ENCODE measurements around the gene UNC13B. TPM values are rescaled to one million over a fixed set of nuclear protein-coding genes. Genes with fewer than 3 reads are reported as not detected.

Gene UNC13B
- total and polyA plus RNA-seq, 2 of the 13 experiments (the other 11 are each of a cell fraction or from before 2014, with no cell fraction given), result 14.0 to 18.3 TPM

DNA sequence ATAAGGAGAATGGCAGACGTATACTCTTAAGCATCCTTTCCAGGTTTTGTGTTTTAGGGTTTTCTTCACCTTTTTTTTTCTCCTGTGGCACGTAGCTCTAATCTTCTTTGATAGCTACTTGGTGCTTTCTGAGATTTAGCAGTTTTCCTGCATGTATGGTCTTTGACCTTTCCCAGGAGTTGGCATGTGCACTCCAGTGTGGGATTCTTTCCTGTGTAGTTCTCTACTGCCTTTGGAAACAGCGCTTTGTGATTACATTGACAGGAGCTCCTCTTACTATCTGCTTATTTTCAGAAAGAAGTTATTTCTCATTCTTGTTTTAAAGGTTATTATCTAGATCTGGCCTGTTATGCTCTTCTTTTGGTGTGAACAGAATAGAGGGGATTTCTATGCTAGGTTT is 65.5 kb downstream of the UNC13B start:
- no peak for DNase-seq (ENCODE audit: low spot score)
- FAIRE-seq, result no peak
- Histone ChIP-seq H3K4me2 (ENCODE audit: low read depth, low read length) (no peak overlapping the region), H3K79me2 (ENCODE audit: insufficient read depth, low read length) (no peaks in the 10 kb centered on the region), H3K27ac (ENCODE audit: extremely low read length, insufficient read depth, low read length) (no peak overlapping the region), H2AFZ (ENCODE audit: low read length) (no peak overlapping the region), H4K20me1 (ENCODE audit: insufficient read depth, low read length) (no peaks in the 10 kb centered on the region), H3K4me1 (ENCODE audit: insufficient read depth, low read length) (peaks cover 17% of the 10 kb centered on the region; the same call in 1 of the 2 replicates), H3K27me3 (ENCODE audit: control insufficient read depth in 1 of 2, insufficient read depth in 2 of 2, low read length in 2 of 2) (no peaks in the 10 kb centered on the region), H3K36me3 (replicated peaks in 1 of 2; ENCODE audit: control insufficient read depth in 1 of 2, insufficient read depth in 2 of 2, low read length in 2 of 2) (no peaks in the 10 kb centered on the region), H3K4me3 (replicated peaks in 1 of 3; ENCODE audit: insufficient read depth in 1 of 3, low read depth in 2 of 3, low read length in 3 of 3) (no peak overlapping the region), H3K9ac (ENCODE audit: insufficient read depth, low read depth, low read length) (no peak overlapping the region), H3K9me3 (ENCODE audit: low read length) (no peaks in the 10 kb centered on the region)
- BruUV-seq (replicated peaks), result no TSS peak
- intact Hi-C loops (cut with micrococcal nuclease; ENCODE audit: unreplicated experiment) (no loop called here), in situ Hi-C loops (cut with HindIII; ENCODE audit: extremely low pct_ligation_motif_present, low pct_unique_long_range_greater_than_20kb) (no loop called here)
- ATAC-seq, result peak; percentile 48; the same call in 1 of the 3 replicates
- POLR2A ChIA-PET, result interaction anchor here (1.3 kb wide), 1 partner anchor 65 kb away, joined by 3 read pairs; the partner anchor contains the start of gene UNC13B
- 61% methylated on average over 3 of the region's 3 CpGs for WGBS (ENCODE audit: low lambda C conversion rate)
- CTCF ChIA-PET (ENCODE audit: low intra/inter-chr PET ratio, low total read pairs), result no interaction called here
- TF ChIP-seq, protein P1, sequence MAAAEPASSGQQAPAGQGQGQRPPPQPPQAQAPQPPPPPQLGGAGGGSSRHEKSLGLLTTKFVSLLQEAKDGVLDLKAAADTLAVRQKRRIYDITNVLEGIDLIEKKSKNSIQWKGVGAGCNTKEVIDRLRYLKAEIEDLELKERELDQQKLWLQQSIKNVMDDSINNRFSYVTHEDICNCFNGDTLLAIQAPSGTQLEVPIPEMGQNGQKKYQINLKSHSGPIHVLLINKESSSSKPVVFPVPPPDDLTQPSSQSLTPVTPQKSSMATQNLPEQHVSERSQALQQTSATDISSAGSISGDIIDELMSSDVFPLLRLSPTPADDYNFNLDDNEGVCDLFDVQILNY (CRISPR knock-in tag; conservative IDR thresholded peaks at IDR 0.05), result no peak
- TF ChIP-seq, protein P2, sequence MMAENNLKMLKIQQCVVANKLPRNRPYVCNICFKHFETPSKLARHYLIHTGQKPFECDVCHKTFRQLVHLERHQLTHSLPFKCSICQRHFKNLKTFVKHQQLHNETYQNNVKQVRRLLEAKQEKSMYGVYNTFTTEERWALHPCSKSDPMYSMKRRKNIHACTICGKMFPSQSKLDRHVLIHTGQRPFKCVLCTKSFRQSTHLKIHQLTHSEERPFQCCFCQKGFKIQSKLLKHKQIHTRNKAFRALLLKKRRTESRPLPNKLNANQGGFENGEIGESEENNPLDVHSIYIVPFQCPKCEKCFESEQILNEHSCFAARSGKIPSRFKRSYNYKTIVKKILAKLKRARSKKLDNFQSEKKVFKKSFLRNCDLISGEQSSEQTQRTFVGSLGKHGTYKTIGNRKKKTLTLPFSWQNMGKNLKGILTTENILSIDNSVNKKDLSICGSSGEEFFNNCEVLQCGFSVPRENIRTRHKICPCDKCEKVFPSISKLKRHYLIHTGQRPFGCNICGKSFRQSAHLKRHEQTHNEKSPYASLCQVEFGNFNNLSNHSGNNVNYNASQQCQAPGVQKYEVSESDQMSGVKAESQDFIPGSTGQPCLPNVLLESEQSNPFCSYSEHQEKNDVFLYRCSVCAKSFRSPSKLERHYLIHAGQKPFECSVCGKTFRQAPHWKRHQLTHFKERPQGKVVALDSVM (CRISPR knock-in tag; IDR thresholded peaks at IDR 0.05), result no peak
- TF ChIP-seq MIER3 (CRISPR knock-in tag; IDR thresholded peaks at IDR 0.05; ENCODE audit: borderline replicate concordance) (no peak), NR2F1 (CRISPR knock-in tag; IDR thresholded peaks at IDR 0.05) (no peak), CHD4 (IDR thresholded peaks at IDR 0.05; ENCODE audit: borderline replicate concordance, low read length) (no peak), ZNF776 (CRISPR knock-in tag; IDR thresholded peaks at IDR 0.05) (no peak), CHD2 (IDR thresholded peaks at IDR 0.05; ENCODE audit: low read depth, low read length) (no peak), MED8 (CRISPR knock-in tag; IDR thresholded peaks at IDR 0.05; ENCODE audit: insufficient replicate concordance) (no peak)
- TF ChIP-seq, protein P3, sequence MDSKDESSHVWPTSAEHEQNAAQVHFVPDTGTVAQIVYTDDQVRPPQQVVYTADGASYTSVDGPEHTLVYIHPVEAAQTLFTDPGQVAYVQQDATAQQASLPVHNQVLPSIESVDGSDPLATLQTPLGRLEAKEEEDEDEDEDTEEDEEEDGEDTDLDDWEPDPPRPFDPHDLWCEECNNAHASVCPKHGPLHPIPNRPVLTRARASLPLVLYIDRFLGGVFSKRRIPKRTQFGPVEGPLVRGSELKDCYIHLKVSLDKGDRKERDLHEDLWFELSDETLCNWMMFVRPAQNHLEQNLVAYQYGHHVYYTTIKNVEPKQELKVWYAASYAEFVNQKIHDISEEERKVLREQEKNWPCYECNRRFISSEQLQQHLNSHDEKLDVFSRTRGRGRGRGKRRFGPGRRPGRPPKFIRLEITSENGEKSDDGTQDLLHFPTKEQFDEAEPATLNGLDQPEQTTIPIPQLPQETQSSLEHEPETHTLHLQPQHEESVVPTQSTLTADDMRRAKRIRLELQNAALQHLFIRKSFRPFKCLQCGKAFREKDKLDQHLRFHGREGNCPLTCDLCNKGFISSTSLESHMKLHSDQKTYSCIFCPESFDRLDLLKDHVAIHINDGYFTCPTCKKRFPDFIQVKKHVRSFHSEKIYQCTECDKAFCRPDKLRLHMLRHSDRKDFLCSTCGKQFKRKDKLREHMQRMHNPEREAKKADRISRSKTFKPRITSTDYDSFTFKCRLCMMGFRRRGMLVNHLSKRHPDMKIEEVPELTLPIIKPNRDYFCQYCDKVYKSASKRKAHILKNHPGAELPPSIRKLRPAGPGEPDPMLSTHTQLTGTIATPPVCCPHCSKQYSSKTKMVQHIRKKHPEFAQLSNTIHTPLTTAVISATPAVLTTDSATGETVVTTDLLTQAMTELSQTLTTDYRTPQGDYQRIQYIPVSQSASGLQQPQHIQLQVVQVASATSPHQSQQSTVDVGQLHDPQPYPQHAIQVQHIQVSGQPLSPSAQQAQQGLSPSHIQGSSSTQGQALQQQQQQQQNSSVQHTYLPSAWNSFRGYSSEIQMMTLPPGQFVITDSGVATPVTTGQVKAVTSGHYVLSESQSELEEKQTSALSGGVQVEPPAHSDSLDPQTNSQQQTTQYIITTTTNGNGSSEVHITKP (CRISPR knock-in tag; IDR thresholded peaks at IDR 0.05; ENCODE audit: low read depth), result no peak
- TF ChIP-seq, protein P4, sequence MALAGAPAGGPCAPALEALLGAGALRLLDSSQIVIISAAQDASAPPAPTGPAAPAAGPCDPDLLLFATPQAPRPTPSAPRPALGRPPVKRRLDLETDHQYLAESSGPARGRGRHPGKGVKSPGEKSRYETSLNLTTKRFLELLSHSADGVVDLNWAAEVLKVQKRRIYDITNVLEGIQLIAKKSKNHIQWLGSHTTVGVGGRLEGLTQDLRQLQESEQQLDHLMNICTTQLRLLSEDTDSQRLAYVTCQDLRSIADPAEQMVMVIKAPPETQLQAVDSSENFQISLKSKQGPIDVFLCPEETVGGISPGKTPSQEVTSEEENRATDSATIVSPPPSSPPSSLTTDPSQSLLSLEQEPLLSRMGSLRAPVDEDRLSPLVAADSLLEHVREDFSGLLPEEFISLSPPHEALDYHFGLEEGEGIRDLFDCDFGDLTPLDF (CRISPR knock-in tag; IDR thresholded peaks at IDR 0.05), result no peak
- TF ChIP-seq, protein P5, sequence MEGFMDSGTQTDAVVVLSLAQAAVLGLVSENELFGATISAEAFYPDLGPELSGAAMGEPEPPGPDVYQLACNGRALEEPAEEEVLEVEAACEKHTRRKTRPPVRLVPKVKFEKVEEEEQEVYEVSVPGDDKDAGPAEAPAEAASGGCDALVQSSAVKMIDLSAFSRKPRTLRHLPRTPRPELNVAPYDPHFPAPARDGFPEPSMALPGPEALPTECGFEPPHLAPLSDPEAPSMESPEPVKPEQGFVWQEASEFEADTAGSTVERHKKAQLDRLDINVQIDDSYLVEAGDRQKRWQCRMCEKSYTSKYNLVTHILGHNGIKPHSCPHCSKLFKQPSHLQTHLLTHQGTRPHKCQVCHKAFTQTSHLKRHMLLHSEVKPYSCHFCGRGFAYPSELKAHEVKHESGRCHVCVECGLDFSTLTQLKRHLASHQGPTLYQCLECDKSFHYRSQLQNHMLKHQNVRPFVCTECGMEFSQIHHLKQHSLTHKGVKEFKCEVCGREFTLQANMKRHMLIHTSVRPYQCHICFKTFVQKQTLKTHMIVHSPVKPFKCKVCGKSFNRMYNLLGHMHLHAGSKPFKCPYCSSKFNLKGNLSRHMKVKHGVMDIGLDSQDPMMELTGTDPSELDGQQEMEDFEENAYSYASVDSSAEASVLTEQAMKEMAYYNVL (CRISPR knock-in tag; IDR thresholded peaks at IDR 0.05; ENCODE audit: borderline replicate concordance), result no peak
